ENCODE measurements around the gene PTCH1. TPM values are rescaled to one million over a fixed set of nuclear protein-coding genes. Genes with fewer than 3 reads are reported as not detected.

The PTCH1 gene
- total RNA-seq, 1 donor from 2014 or later: 4.3 TPM

DNA sequence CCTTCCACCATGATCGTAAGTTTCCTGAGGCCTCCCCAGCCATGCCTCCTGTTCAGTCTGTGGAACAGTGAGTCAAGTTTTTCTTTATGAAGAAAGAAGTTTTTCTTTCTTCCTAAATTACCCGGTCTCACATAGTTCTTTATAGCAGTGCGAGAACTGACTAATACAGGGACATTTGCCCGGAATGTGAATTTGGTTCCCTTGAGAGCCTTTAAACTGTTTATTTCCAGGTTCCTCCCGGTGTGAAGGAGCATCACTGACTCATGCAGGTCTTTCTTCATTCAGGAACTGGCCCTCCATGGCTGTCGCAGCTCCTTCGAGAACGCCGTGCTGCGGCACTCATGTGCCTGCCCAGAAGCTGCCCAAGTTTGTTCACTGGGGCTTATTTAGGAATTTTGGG, 87.7 kb downstream of the PTCH1 start:
- no peak for DNase-seq (ENCODE audit: low spot score)
- intact Hi-C loops (cut with DNase I): no loop called here

DNA sequence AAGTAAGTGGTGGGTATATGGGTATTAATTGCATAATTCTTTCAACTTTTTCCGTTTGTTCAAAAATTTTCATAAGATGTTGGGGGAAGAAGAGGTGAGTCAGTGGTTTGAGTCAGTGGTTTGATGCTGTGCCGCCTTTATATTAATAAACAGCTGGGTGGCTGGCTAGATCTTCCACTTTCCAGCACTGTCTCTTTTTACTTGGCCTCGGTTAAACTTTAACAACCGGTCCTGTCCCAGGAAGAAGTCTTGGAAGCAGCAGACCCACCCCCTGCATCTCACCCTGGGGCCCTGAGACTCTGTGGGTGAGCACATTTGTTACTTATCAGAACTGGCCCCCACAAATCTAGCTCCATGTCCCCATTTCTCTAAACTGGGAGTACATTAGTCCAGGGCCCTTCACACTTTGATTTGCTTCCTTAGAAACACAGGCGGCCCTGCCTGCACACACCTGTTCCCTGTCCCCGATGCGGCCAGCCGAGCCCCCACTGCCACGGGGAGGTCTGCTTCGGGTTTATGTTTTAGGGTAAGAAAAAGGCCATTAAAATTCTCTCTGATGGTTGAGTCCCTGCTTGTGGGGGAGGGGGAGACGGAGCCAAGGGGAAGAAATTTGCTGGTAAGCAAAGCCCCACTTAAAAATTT, 90.7 kb downstream of the PTCH1 start:
- intact Hi-C loops (cut with DNase I): no loop called here
- no peak for DNase-seq (ENCODE audit: low spot score)

DNA sequence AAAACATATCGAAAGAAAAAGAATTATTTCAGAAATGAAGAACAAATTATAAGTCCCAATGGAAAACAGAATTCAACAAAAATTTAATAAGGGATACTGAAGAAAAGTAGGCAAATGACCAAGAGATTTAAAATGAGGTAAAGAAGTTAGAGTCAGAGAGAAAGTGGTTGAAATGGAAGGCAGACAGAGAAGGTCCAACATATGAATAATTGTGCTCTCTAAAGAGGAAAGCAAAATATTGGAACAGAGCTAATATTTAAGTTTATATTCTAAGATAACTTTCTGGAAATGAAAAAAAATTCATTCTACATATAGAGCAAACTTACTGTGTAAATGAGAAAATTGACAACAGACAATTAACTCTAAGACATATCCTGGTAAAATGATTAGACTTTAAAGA, 94.1 kb downstream of the PTCH1 start:
- intact Hi-C loops (cut with DNase I): no loop called here

DNA sequence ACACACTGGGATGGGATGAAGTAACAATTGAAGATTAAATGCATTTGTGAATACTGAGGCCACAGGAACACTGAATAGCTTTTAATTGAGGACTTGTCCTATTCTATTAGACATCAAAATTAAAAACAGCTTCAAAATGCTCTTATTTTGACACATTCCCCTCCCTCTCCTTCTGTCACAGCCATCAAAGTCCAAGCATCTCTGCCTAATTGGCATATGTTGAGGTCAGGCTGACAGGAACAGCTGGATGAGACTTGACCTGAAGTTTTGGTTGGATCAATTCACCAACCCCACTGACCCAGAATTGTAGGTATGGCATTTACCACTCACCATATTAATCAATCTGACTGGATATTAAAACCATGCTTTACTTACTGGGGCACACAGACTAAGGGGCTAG, 96.3 kb downstream of the PTCH1 start:
- DNase-seq (ENCODE audit: low spot score): no peak

More for the DNA sequence above, 94.1 kb downstream of the PTCH1 start:
- no peak for DNase-seq (ENCODE audit: low spot score)

DNA sequence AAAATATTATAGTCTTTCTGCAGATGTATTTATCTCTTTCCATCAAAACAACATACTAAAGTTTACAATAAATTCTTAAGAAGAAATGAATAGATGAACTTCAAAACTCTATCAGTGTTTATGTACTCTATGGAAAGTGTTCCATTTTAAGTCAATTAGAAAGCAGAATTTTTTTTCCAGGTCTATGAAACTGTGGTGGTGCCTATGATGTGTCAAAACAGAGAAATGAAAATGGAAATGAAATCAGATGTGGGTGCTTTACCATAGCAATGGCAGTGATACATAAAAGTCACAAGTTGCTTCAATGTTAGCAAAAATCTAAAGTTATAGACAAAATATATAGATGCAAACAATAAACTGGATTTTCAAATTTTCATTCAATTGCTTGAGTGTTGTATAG, 97.3 kb downstream of the PTCH1 start:
- intact Hi-C loops (cut with DNase I): no loop called here
- no peak for DNase-seq (ENCODE audit: low spot score)

More for the DNA sequence above, 96.3 kb downstream of the PTCH1 start:
- intact Hi-C loops (cut with DNase I): no loop called here

DNA sequence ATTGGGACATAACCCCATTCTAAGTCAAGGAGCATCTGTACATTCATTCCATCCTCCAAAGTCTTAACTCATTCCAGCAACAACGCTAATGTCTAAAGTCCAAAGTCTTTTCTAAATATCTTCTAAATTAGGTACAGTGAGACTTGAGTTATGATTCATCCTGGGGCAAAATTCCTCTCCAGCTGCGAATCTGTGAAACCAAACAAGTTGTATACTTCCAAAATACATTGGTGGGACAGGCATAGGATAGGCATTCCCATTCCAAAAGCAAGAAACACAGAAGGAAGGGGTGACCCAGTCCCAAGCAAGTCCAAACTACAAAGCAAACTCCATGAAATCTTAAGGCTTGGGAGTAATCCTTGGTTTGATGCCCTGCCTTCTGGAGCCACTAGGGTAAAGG, 101.6 kb downstream of the PTCH1 start:
- intact Hi-C loops (cut with DNase I): no loop called here
- DNase-seq (ENCODE audit: low spot score): no peak

DNA sequence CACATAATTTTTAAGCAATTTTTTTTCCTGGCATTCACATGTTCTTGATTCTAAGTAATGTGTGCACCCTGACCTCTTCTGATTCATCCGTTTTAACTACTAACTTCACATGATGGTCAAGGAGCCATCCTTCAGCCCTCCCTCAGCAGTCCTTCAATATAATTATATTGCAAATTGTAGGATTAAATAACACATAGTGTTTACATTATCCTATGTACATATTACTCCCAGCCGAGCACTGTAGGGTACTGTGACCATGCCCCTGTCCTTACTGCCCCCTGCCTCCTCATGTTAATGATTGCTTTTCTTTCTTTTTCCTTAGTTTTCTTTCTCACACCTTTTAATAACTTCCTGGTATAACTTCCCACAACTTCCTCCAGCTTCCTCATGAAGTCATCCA, 103.0 kb downstream of the PTCH1 start:
- DNase-seq (ENCODE audit: low spot score): no peak
- intact Hi-C loops (cut with DNase I): no loop called here

DNA sequence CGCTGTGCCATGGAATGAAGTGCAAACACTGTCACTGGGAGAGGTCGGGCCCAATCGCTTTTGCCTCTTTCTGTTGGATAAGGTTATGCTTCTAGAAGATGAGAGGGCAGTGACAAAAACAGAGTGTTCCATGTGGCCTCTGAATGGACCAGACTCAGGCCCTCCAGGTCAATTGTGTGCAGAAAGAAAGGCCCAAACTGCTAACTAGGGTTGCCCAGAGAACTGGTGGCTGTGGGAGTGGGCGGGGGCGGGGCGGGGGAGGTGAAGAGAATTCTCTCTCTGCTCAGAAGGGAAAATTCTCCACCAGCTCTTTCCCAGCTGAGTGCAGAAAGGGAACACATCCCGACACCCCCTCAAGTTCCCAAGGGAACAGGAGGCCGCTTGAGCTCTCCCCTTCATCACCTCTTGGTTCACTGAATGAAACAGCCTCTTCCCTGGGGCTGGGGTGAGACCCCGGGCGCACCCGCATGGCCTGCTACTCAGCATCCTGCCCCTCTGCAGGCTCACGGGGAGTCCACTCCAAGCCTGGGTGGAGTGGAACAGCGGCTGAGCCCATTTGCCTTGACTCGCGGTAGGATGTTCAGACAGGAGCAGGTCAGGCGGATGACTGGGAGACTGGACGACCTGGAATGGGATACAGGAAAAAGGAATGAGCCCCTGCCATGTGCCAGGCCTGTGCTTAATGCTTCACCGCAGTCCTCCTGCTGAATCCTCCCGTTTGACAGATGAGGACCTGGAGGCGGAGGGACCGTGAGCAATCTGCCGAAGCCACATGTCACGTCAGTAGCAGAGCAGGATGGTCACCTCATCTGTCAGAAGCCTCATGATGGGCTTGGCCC, 105.5 kb downstream of the PTCH1 start:
- intact Hi-C loops (cut with DNase I): no loop called here
- no peak for DNase-seq (ENCODE audit: low spot score)

DNA sequence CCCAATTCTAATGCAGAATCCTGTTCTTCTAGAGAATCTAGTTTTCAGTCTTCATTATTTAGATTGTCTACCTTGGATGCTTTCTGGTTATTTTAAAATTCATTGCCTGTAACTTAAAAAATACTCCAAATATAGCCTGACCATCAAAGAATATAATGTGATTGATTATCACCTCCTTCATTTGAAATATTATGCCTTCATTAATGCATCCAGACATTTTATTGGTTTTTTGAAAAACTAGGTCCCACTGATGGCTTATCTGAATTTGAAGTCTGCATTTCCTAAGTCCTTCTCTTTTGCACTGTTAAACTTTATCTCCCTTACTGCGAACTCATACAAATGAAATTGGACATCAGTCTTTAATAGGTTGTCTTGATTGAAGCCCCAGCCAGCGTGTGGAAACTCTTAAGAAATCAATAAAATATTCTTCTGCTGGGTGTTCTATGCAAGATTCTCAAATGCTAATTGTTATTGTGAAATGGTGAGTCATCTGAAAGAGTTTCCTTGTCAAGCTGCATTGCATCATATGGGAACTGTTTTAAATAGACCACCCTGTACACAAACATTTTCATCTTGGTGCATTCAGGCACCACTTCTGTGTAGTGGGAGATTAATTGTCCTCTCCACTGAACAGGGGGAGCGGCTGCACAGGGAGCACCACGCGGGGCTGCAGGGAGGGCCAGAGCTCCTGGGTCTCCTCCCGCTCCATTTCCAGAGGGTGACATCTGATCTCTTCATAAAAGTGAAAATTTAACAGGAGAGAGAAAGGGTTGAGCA, 106.9 kb downstream of the PTCH1 start:
- intact Hi-C loops (cut with DNase I): no loop called here
- no peak for DNase-seq (ENCODE audit: low spot score)

DNA sequence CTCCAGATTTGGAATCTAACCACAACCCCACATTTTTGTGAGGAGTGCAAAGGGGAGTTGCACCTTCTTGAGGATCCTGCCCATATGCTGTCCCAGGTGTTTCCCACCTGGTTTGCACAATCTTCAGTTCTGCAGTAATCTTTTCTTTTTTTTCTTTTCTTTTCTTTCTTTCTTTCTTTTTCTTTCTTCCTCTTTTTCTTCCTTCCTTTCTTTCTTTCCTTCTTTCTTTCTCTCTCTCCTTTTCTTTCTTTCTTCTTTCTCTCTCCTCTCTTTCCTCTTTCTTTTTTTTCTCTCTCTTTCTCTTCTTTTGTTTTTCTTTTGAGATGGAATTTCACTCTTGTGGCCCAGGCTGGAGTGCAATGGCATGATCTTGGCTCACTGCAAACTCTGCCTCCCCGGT, 109.2 kb downstream of the PTCH1 start:
- intact Hi-C loops (cut with DNase I): no loop called here
- DNase-seq (ENCODE audit: low spot score): no peak

DNA sequence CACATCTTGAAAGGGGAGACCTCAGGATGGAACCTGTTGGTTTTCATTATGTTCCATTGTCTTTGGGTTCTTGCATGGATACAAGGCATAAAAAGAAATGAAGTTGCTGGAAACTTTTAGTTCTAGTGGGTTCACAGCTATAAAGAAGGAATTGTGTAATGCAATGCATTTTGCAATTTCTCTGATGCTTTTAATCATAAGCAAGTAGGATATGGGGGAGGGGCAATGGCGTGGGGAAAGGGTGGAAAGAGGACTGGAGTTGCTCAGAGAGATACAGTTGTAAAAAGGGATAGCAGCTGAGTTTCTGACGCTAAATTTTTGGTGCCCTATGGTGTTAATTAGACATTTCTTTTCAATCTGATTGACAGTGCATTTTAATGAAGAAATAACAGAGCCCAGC, 110.7 kb downstream of the PTCH1 start:
- no peak for DNase-seq (ENCODE audit: low spot score)
- intact Hi-C loops (cut with DNase I): no loop called here

DNA sequence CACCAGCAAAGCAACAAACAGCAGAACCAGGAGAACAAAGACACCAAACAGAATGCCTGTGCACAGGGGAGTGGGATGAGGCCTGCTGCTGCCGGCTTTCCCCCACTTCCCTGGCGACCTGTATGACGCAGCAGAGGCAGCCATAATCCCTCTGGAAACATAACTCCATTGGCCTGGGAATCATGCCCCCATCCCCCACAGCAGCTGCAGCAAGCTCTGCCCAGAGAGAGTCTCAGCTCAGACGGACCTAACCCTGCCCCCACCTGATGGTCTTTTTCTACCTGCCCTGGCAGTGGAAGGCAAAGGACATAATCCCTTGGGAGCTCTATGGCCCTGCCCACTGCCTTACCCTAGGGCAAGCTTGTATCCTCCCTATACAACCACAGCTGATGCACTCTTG, 117.5 kb downstream of the PTCH1 start:
- DNase-seq (ENCODE audit: low spot score): no peak
- intact Hi-C loops (cut with DNase I): no loop called here

Other genes with a start within 250 kb of the PTCH1 start
- 4.3 TPM for gene FANCC, start 199.3 kb downstream of the PTCH1 start, total RNA-seq

All from cardiac septum (tissue), 1 donor.